ENCODE results near the gene KIF21B.

The KIF21B gene

DNA sequence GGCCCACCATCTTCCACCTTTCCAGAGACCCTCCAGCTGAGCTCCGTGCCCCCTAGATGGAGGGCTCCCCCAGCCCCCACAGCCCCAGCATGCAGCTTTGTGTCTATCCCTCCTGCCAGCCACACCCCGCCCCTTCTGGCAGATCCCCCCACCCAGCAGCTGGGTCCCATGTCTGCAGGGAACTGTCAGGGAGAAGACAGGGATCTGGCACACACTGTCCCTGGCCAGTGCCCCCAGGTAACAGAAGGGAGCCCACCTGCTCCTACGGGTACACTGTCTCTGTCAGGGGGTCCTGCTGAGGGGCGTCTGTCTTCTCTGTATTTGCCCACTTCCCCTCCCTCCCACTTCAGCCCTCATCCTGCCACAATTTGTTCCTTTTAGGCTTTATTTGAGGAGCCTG is 11.2 kb upstream of the KIF21B start:
- H3K27ac ChIP-seq = no peak overlapping the region
- TF ChIP-seq, protein P1, sequence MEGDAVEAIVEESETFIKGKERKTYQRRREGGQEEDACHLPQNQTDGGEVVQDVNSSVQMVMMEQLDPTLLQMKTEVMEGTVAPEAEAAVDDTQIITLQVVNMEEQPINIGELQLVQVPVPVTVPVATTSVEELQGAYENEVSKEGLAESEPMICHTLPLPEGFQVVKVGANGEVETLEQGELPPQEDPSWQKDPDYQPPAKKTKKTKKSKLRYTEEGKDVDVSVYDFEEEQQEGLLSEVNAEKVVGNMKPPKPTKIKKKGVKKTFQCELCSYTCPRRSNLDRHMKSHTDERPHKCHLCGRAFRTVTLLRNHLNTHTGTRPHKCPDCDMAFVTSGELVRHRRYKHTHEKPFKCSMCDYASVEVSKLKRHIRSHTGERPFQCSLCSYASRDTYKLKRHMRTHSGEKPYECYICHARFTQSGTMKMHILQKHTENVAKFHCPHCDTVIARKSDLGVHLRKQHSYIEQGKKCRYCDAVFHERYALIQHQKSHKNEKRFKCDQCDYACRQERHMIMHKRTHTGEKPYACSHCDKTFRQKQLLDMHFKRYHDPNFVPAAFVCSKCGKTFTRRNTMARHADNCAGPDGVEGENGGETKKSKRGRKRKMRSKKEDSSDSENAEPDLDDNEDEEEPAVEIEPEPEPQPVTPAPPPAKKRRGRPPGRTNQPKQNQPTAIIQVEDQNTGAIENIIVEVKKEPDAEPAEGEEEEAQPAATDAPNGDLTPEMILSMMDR (conservative IDR thresholded peaks at IDR 0.05) = no peak
- no peak for TF ChIP-seq ZFX (IDR thresholded peaks at IDR 0.05)

DNA sequence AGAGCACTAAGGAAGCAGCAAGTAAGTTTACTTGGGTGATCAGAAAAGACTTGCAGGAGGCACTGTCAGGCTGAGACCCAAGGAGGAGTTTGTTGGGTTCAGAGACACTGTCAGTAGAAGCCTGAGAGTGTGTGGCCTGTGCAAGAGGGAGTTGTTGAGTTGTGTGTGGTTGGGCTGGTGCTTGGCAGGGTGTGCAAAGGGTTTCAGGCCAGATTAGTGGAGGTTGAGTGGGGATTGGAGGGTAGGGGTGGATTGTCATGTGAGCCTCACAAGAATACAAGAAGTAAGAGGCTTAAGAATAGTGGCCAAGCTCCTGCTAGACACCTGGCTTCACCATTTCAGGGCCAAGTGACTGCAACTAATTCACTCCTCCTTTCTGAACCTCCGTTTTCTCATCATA is 8.9 kb upstream of the KIF21B start:
- H3K27ac ChIP-seq = no peak overlapping the region
- TF ChIP-seq ZFX (IDR thresholded peaks at IDR 0.05) = no peak
- TF ChIP-seq, protein P1 (conservative IDR thresholded peaks at IDR 0.05) = no peak

DNA sequence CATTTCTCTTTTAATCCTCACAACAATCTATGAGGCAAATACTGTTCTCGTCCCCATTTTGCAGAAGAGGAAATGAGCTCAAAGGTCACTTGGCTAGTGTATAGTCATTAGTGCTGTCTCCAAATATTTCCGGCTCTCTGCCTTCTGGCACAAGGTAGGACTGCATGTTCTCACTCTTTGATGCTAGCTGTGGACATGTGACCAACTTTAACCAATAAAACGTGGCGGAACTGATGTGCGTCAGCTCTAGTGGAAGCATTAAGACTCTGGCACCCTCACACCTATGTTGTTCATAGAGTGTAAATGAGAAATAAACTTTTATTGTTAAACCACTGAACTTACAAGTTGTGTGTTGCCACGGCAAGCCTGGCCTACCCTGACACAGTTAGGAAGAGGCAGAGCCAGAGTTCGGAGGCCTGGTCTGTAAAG is 5.0 kb upstream of the KIF21B start:
- no peak for TF ChIP-seq ZFX (IDR thresholded peaks at IDR 0.05)
- TF ChIP-seq, protein P1 (conservative IDR thresholded peaks at IDR 0.05) = no peak
- H3K27ac ChIP-seq = no peak overlapping the region

DNA sequence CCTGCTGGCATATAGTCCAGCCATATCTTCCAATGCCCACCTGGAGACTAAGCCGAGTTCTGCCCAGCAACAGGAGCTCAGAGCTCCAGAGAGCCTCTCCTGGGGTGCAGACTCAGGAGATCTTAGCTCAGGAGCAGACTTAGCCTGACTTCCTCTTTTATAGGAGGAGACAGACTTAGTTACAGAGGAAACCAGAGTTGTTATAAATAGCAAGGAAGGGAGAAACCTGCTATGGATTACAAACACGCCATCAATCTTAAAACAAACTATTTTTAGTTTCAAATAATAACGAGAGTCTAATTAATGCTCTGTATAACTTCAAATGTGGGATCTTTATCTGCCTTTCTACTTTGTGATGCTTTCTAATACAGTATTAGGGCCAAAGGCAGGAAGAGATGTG is 3.3 kb upstream of the KIF21B start:
- H3K27ac ChIP-seq = no peak overlapping the region
- no peak for TF ChIP-seq ZFX (IDR thresholded peaks at IDR 0.05)
- TF ChIP-seq, protein P1 (conservative IDR thresholded peaks at IDR 0.05) = no peak

DNA sequence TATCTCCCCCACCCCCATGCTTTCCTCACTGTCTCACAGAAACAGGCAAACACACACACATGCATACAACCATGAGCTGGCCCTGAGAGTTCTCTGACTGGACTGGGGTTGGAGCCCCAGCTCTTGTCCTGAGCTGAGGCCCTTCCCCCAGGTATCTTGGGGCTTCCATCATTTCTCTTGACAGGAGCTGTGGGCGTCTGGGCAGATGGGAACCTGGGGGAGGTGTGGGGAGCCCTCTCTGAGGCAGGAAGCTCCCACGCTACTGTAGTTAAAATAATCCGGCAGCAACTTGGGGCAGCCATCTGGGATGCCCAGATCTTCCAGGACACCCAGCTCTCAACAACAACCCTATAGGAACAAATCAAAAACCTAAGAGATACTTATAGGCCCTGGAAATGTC is 2.7 kb upstream of the KIF21B start:
- no peak overlapping the region for H3K27ac ChIP-seq
- TF ChIP-seq, protein P1 (conservative IDR thresholded peaks at IDR 0.05) = no peak
- TF ChIP-seq ZFX (IDR thresholded peaks at IDR 0.05) = no peak

DNA sequence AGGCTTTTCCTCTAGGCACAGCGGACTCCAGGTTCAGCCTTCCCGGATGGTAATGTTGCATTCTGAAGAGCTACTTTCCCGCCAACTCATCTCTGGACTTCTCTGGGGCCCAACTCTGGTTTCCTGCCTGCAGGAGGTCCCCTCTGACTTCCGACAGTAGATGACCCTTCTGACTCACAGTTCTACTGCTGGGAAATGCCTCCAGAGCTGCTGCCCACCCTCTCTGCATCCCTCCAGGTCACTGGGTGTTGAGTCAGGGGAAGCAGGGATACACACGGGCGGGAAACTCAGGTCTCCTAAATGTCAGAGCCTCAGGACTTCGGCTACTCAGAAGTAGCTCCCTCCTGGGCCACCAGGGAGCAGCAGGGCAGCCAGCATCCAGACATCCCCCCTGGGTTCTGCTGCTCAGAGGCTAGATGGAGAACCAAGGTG is 2.1 kb upstream of the KIF21B start:
- H3K27ac ChIP-seq = no peak overlapping the region
- TF ChIP-seq, protein P1 (conservative IDR thresholded peaks at IDR 0.05) = no peak; the same call in 1 of the 2 replicates
- TF ChIP-seq ZFX (IDR thresholded peaks at IDR 0.05) = no peak

DNA sequence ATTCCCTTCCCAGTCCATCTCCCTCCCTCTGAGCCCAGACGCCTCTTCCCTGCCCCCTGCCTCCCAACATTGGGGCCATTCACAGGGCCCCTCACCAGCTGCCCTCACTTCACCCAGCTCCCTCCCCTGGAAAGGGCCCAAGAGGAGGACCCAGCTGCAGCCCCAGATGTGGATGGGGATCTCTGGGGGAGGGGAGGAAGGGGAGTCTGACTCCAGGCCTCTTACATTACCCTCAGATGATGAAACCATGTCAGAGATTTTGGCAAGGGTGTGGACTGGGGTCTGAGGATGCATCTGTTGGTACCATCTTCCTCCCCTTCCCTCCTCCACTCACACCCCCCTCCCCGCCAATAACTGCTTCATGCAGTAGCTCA is 1.1 kb upstream of the KIF21B start:
- H3K27ac ChIP-seq = no peak overlapping the region
- TF ChIP-seq, protein P1 (conservative IDR thresholded peaks at IDR 0.05) = no peak
- TF ChIP-seq ZFX (IDR thresholded peaks at IDR 0.05) = no peak
